H9 (cell line): ENCODE results near the gene DGUOK. TPM values are rescaled to one million over a fixed set of nuclear protein-coding genes. Genes with fewer than 3 reads are reported as not detected.

Experiments
- DNase-seq: peaks from one replicate; pipeline ENCODE4 v3.0.0-alpha.2; 2017
- H2AFZ ChIP-seq: one replicate; pipeline ENCODE4 v1.6.1; 2013; ENCODE audit warnings: mild to moderate bottlenecking, low read length, control low read depth, moderate library complexity
- H2AK5ac ChIP-seq: 2 replicates; pipeline ENCODE4 v1.6.1; 2013; ENCODE audit warnings: low read length, control low read depth, mixed read lengths; ENCODE audit not compliant: insufficient read length
- H2BK120ac ChIP-seq: one replicate; pipeline ENCODE4 v1.6.1; 2013; ENCODE audit warnings: low read depth, mild to moderate bottlenecking, low read length, control low read depth, inconsistent platforms; ENCODE audit not compliant: poor library complexity, severe bottlenecking
- H2BK12ac ChIP-seq: 2 replicates; pipeline ENCODE4 v1.6.1; 2013; ENCODE audit warnings: low read length, control low read depth, mixed read lengths, low read depth; ENCODE audit not compliant: insufficient read length
- H2BK15ac ChIP-seq: 2 replicates; pipeline ENCODE4 v1.6.1; 2013; ENCODE audit warnings: low read depth, low read length, control low read depth
- H2BK20ac ChIP-seq: one replicate; pipeline ENCODE4 v1.6.1; 2013; ENCODE audit warnings: low read depth, mild to moderate bottlenecking, low read length, control low read depth, inconsistent platforms; ENCODE audit not compliant: poor library complexity, severe bottlenecking
- H2BK5ac ChIP-seq: 2 replicates; pipeline ENCODE4 v1.6.1; 2013; ENCODE audit warnings: low read length, control low read depth, mixed read lengths; ENCODE audit not compliant: insufficient read length
- H3K14ac ChIP-seq: 2 replicates; pipeline ENCODE4 v1.6.1; 2013; ENCODE audit warnings: low read length, control low read depth; ENCODE audit not compliant: insufficient read depth
- H3K18ac ChIP-seq: 2 replicates; pipeline ENCODE4 v1.6.1; 2013; ENCODE audit warnings: low read depth, mild to moderate bottlenecking, mixed read lengths, low read length, control low read depth; ENCODE audit not compliant: insufficient read length
- H3K23ac ChIP-seq: 2 replicates; pipeline ENCODE4 v1.6.1; 2013; ENCODE audit warnings: low read length, control low read depth, mixed read lengths, low read depth; ENCODE audit not compliant: insufficient read length
- H3K23me2 ChIP-seq: 2 replicates; pipeline ENCODE4 v1.6.1; 2013; ENCODE audit warnings: low read depth, mild to moderate bottlenecking, mixed read lengths, low read length, control low read depth; ENCODE audit not compliant: insufficient read length, poor library complexity, severe bottlenecking
- H3K27ac ChIP-seq: 2 replicates; pipeline ENCODE4 v1.5.1; 2013; ENCODE audit warnings: low read length, control low read depth, mixed read lengths, low read depth; ENCODE audit not compliant: insufficient read length
- H3K27me3 ChIP-seq: 2 replicates; pipeline ENCODE4 v1.6.1; 2013; ENCODE audit warnings: low read length, control low read depth, inconsistent platforms; ENCODE audit not compliant: insufficient read depth
- H3K4ac ChIP-seq: 2 replicates; pipeline ENCODE4 v1.6.1; 2013; ENCODE audit warnings: low read depth, mild to moderate bottlenecking, control low read depth, inconsistent platforms, low read length, moderate library complexity
- H3K4me1 ChIP-seq: 2 replicates; pipeline ENCODE4 v1.6.1; 2013; ENCODE audit warnings: low read length, control low read depth, inconsistent platforms; ENCODE audit not compliant: insufficient read depth
- H3K4me2 ChIP-seq: 2 replicates; pipeline ENCODE4 v1.6.1; 2013; ENCODE audit warnings: low read length, control low read depth, mixed read lengths; ENCODE audit not compliant: insufficient read length, insufficient read depth
- H3K56ac ChIP-seq: 2 replicates; pipeline ENCODE4 v1.6.1; 2013; ENCODE audit warnings: low read depth, mild to moderate bottlenecking, mixed read lengths, low read length, control low read depth; ENCODE audit not compliant: insufficient read length
- H3K79me1 ChIP-seq: 2 replicates; pipeline ENCODE4 v1.6.1; 2013; ENCODE audit warnings: low read depth, mild to moderate bottlenecking, moderate library complexity, low read length, control low read depth, inconsistent platforms; ENCODE audit not compliant: insufficient read depth, poor library complexity, severe bottlenecking
- H3K79me2 ChIP-seq: 2 replicates; pipeline ENCODE4 v1.6.1; 2013; ENCODE audit warnings: low read length, control low read depth, inconsistent platforms; ENCODE audit not compliant: insufficient read depth
- H3K9ac ChIP-seq: 2 replicates; pipeline ENCODE4 v1.6.1; 2013; ENCODE audit warnings: low read length, control low read depth, mixed read lengths; ENCODE audit not compliant: insufficient read length; ENCODE audit errors: extremely low read depth
- H3K9me3 ChIP-seq: one replicate; pipeline ENCODE4 v1.6.1; 2013; ENCODE audit warnings: low read depth, low read length, inconsistent platforms; ENCODE audit not compliant: control insufficient read depth
- H3T11ph ChIP-seq: one replicate; pipeline ENCODE4 v1.6.1; 2013; ENCODE audit warnings: mild to moderate bottlenecking, low read length, control low read depth, inconsistent platforms
- H4K20me1 ChIP-seq: one replicate; pipeline ENCODE4 v1.6.1; 2013; ENCODE audit not compliant: control insufficient read depth, insufficient read length, insufficient read depth
- H4K5ac ChIP-seq: 2 replicates; pipeline ENCODE4 v1.6.1; 2013; ENCODE audit warnings: low read depth, mild to moderate bottlenecking, mixed read lengths, low read length, control low read depth; ENCODE audit not compliant: insufficient read length
- H4K8ac ChIP-seq: replicated peaks from 2 replicates; pipeline ENCODE4 v1.6.1; 2013; ENCODE audit warnings: low read length, control low read depth, mixed read lengths, low read depth; ENCODE audit not compliant: insufficient read length
- H4K91ac ChIP-seq: 2 replicates; pipeline ENCODE4 v1.6.1; 2013; ENCODE audit warnings: low read depth, mild to moderate bottlenecking, moderate library complexity, mixed read lengths, low read length, control low read depth; ENCODE audit not compliant: insufficient read length
- H3K27ac Mint-ChIP-seq, 3 experiments: 2 replicates in 2 of 3; 3 replicates in 1 of 3; pipeline ENCODE4 v1.8.0; 2020 to 2021; ENCODE audit warnings: mixed read lengths in 3 of 3, mild to moderate bottlenecking in 1 of 3, moderate library complexity in 1 of 3
- H3K27me3 Mint-ChIP-seq: 2 replicates; pipeline ENCODE4 v1.8.0; 2021; ENCODE audit warnings: low read depth, mild to moderate bottlenecking, moderate library complexity, mixed read lengths
- H3K36me3 Mint-ChIP-seq, 3 experiments: 2 replicates in 2 of 3; 3 replicates in 1 of 3; pipeline ENCODE4 v1.8.0; 2020 to 2021; ENCODE audit warnings: low read depth in 3 of 3, mixed read lengths in 3 of 3; ENCODE audit not compliant: insufficient read depth in 1 of 3
- H3K4me1 Mint-ChIP-seq, 2 experiments: 2 replicates each; pipeline ENCODE4 v1.8.0; 2020; ENCODE audit warnings: mixed read lengths in 2 of 2
- H3K4me3 Mint-ChIP-seq, 2 experiments: 2 replicates in 1 of 2; 3 replicates in 1 of 2; pipeline ENCODE4 v1.8.0; 2020 to 2021; ENCODE audit warnings: mild to moderate bottlenecking in 2 of 2, mixed read lengths in 2 of 2, moderate library complexity in 1 of 2
- H3K9me3 Mint-ChIP-seq, 2 experiments: 2 replicates in 1 of 2; 3 replicates in 1 of 2; pipeline ENCODE4 v1.8.0; 2020; ENCODE audit warnings: mild to moderate bottlenecking in 2 of 2, mixed read lengths in 2 of 2, moderate library complexity in 1 of 2
- CTCF ChIP-seq: fragments of 200-600 bp; sonication (generic); conservative IDR thresholded peaks from 3 replicates; pipeline ENCODE4 v1.8.0; 2021; ENCODE audit warnings: antibody characterized with exemption, mild to moderate bottlenecking
- WGBS: extraction: QIAGEN DNeasy Blood & Tissue Kit; methylation state at CpG from one replicate; pipeline ENCODE4 v1.1.7; 2013; ENCODE audit warnings: missing lambda C conversion rate, low lambda C conversion rate, mixed read lengths; ENCODE audit not compliant: insufficient read length; ENCODE audit errors: extremely low coverage; 5-methylcytosine and 5-hydroxymethylcytosine counted together
- total RNA-seq: library from RNA; stranded (reverse); gene quantifications from 2 replicates; pipeline ENCODE4 v1.2.1, GENCODE V29; 2021

Gene DGUOK
- total RNA-seq, 1 experiment from 2014 or later = 98.5 TPM

DNA sequence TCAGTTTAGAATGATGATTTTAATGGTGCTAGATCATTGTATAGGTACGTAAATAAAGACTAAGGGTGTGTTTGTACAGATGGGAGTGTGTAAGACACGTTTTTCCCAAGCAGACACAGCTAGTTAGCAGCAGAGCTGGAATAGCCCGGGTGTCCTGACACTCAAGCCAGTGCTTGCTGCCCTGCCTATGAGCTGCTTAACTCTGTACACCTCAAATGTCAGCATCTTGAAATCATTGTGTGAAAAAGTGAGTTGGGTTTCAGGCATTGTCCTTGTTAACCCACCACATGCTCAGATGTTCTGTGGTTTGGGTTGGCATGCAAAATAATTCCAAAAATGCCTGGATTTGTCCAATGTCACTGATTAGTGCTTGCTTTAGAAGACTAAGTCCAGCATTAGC, 45.0 kb downstream of the DGUOK start:
- Histone ChIP-seq H3K23me2 (no peaks in the 10 kb centered on the region), H4K20me1 (no peaks in the 10 kb centered on the region), H3K27ac (no peak overlapping the region), H4K91ac (no peak overlapping the region), H3T11ph (no peak overlapping the region), H3K18ac (no peak overlapping the region), H3K56ac (no peak overlapping the region), H2AK5ac (no peak overlapping the region), H2BK5ac (no peak overlapping the region), H3K79me2 (no peaks in the 10 kb centered on the region), H3K9me3 (no peaks in the 10 kb centered on the region), H3K9ac (no peak overlapping the region), H3K23ac (no peak overlapping the region), H4K5ac (no peak overlapping the region), H3K4me1 (no peaks in the 10 kb centered on the region), H3K14ac (no peak overlapping the region), H2BK12ac (no peak overlapping the region), H3K27me3 (no peaks in the 10 kb centered on the region), H3K79me1 (no peaks in the 10 kb centered on the region), H3K4ac (no peak overlapping the region), H2BK20ac (no peak overlapping the region), H3K4me2 (no peak overlapping the region), H4K8ac (no peak overlapping the region), H2AFZ (no peak overlapping the region), H2BK120ac (no peak overlapping the region), H2BK15ac (no peak overlapping the region)
- H3K4me3 Mint-ChIP-seq = no peak overlapping the region
- no peaks in the 10 kb centered on the region; a peak in 1 of 7 replicates for H3K36me3 Mint-ChIP-seq
- no peaks in the 10 kb centered on the region for H3K9me3 Mint-ChIP-seq
- H3K27me3 Mint-ChIP-seq = peaks cover 17% of the 10 kb centered on the region
- peaks cover 14 to 19% of the 10 kb centered on the region in 2 experiments for H3K4me1 Mint-ChIP-seq
- no peak for DNase-seq
- no CpG with 5 or more reads among the region's 3 CpGs for WGBS
- no peak overlapping the region for H3K27ac Mint-ChIP-seq
- no peak for TF ChIP-seq CTCF
